ENCODE measurements around the gene MGAT1.

GRCh38 chr5:180792287-180792964 is 10.2 kb downstream of the MGAT1 start:
- TF ChIP-seq CTCF (IDR thresholded peaks at IDR 0.05; ENCODE audit: insufficient read depth, low read depth, low read length) (no peak), EZH2 (IDR thresholded peaks at IDR 0.05; ENCODE audit: insufficient read depth, low read length) (no peak)

Data from astrocyte (in vitro differentiated cells and primary cell).